Uterus (tissue), 2 donors: Measurements from ENCODE around the gene PHF12.

ENCODE experiments used
- CTCF ChIP-seq, 4 experiments: fragments of 200-600 bp in 2 of 4; fragments of 450-650 bp in 2 of 4; sonication (generic) in 2 of 4; IDR thresholded peaks; one replicate each; pipeline ENCODE4 v1.5.1; 2016 to 2019; ENCODE audit warnings: antibody characterized with exemption in 4 of 4, mild to moderate bottlenecking in 2 of 4, moderate library complexity in 1 of 4
- POLR2A ChIP-seq, 2 donors: fragments of 450-650 bp; IDR thresholded peaks; one replicate each; pipeline ENCODE4 v1.6.1; 2016; ENCODE audit warnings: antibody characterized with exemption in 2 of 2, mild to moderate bottlenecking in 1 of 2, moderate library complexity in 1 of 2

GRCh38 chr17:28968914-28969295, 17.6 kb upstream of the PHF12 start:
- no peak for TF ChIP-seq CTCF (IDR thresholded peaks at IDR 0.05)
- no peak for TF ChIP-seq POLR2A (IDR thresholded peaks at IDR 0.05)
